Measurements from ENCODE around the gene TRDMT1. TPM values are rescaled to one million over a fixed set of nuclear protein-coding genes. Genes with fewer than 3 reads are reported as not detected.
A peak's percentile ranks its signal among the peaks of the same experiment; 100 is the strongest.

TRDMT1 gene
- polyA plus RNA-seq, 10 donors, result 6.5 to 11.3 (median 8.9) TPM

DNA sequence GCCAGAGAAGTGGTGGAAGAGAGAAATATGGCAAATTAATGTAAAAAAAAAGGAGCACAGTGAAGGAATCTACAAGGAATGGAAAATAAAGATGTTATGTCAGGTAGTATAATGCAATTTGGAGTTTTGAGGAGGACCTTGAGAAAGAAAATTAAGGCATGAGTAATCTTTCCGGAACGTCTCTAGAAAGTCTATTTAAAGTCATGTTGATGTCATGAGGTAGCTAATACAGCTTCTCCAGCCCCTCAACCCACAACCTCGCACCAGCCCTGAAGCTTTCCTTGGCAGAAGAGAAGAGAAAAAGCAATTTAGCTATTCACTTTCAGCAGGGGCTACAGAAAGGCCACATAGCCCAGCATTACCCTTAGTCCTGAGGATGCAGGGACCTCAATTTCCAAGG is 22.5 kb downstream of the TRDMT1 start:
- DNase-seq, result peak in 1 of 3 donors; percentile 21

- no peak for DNase-seq
Measured at GRCh38 chr10:17178006-17178405, 23.5 kb downstream of the TRDMT1 start.

DNA sequence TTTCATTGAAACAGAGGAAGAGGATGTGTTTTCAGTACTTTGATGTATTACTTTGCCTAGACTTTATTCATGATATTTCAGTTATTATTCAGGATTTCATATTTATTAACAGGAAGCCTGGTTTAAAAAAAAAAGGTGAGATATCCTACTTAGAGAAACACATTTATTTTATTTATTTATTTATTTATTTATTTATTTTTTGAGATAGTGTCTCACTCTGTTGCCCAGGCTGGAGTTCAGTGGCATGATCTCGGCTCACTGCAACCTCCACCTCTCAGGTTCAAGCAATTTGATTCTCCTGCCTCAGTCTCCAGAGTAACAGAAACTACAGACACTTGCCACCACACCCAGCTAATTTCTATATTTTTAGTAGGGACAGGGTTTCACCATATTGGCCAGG is 24.5 kb downstream of the TRDMT1 start:
- no peak for DNase-seq

DNA sequence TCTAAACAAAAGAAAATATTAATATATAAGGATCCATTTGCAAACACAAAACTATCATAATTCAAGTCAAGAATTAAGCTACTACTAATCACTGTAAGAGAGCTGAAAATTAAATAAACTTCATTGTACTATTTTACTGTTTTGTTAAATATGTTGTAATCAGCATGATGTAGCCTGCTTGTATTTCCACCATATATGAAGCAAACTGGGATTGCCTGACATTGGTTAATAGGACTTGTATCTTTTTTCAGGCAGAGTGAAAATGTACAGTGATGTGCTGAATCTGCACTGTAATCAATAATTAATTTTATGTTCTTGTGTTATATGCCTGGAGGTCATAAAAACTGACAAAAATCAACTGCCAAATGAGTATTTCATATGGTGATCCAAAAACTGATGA is 25.4 kb downstream of the TRDMT1 start:
- no peak for DNase-seq

DNA sequence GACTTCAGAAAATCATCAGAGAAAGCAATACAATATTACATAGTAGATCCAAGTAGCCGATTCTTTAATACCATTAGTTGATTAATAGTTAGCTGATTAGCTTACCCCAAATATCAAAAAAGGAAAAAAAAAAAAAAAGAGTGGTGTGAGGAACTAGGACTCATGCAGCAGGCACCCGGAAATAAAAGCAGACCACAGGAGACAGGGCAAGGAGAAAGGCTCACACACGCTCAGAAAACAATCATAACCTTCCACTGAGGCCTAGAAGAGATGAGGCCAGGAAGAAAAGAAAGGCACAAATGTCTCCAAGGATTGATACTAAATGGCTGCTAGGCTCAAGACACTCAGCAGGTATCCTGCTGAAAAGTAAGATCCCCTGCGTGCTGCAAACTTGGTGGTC is 25.9 kb downstream of the TRDMT1 start:
- DNase-seq, result no peak

- DNase-seq, result no peak
Measured at GRCh38 chr10:17174626-17175025, 26.8 kb downstream of the TRDMT1 start.

GRCh38 chr10:17171141-17171641 is 30.3 kb downstream of the TRDMT1 start:
- DNase-seq, result no peak

GRCh38 chr10:17169803-17170202 is 31.7 kb downstream of the TRDMT1 start:
- DNase-seq, result no peak

- no peak for DNase-seq
Measured at GRCh38 chr10:17166699-17167098, 34.8 kb downstream of the TRDMT1 start.

- DNase-seq, result no peak
Measured at GRCh38 chr10:17162828-17163227, 38.6 kb downstream of the TRDMT1 start.

DNA sequence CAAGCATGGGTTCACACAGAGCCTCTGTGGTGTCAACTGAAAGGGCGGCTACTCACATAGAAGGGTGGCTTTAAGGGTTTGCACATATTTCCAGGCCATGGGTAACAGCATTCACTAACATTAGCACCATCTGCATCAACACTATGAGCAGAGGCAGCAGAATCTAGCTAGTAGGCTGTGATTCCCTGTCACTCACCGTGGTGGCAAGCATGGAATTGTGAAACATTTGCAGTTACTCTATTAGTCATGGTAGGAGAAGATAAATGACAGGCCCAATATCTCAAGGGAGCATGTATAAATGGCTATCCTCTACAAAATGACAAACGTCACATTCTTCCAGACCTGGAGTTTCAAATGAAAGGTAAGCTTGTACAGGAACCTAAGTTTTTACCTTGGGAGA is 39.7 kb downstream of the TRDMT1 start:
- no peak for DNase-seq

DNA sequence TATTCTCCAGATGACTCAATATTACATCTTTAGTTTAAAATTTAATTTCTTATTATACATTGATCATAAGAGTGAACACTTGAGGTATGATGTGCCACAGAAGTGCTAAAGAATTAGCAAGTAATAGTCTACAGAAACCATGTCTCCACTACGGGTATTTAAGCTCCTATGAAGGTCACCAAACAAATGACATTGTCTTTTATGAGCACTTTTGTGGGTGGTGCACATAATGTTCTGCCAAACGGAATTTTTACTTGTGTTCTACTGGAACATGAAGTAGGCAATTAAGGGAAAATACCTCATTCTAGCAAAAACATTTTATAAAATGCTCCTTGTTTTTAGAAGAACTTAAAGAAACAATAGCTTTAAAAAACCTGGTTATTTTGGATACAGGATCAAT is 44.4 kb downstream of the TRDMT1 start:
- DNase-seq, result no peak

DNA sequence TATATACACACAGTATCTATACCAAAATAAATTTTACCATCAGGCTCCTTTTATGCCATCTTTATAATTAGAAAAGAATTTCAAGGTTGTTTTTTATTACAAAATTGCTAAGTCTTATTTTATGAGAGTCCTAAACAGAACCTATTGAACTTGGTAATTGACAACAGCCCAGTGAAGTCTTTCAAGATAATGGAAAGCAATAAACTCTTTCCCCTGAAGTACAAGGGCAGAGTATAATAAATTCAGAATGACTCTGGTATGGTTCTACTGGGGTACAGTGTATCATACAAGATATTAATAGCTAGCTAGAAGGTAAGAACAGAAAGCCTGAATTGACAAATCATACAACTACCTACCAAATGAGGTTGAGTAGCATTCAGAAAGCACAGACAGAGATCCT is 45.6 kb downstream of the TRDMT1 start:
- no peak for DNase-seq

DNA sequence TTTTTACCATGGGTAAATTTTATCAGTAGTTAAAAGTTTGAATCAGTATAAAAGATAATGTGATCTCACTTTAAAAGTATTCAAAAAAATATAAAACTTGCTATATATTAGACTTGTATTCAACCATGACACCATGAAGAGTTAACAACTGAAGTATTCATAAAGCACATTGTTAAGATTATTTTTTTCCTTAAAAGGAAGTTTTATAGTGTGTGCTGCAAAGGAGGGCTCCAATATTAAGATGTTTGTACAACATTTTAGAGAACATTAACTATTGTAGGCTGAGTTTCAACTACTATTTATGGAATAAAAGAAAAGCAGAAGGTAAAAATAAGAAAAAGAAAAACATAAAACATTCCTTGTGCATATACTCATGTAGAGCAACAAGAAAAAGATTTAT is 47.4 kb downstream of the TRDMT1 start:
- no peak for DNase-seq

DNA sequence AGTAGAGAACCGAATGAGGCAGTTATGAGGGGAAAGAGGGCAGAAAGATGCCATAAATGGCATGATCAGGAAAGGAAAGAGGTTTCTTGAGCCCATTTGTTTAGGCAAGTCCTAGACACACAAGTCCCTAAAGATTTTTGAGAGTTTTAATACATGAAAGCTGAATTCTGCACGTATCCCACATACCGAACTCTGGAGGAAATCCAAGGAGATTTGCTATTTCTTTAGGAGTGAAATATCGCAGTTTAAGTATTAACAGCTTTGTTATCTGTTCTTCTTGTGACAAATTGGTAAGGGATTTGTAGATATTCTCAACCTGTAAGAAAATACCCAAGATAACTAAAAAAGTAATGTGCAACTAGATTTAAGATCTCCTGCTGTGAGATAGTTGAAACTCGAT is 48.2 kb downstream of the TRDMT1 start:
- peak in 1 of 3 donors; percentile 17 for DNase-seq

DNA sequence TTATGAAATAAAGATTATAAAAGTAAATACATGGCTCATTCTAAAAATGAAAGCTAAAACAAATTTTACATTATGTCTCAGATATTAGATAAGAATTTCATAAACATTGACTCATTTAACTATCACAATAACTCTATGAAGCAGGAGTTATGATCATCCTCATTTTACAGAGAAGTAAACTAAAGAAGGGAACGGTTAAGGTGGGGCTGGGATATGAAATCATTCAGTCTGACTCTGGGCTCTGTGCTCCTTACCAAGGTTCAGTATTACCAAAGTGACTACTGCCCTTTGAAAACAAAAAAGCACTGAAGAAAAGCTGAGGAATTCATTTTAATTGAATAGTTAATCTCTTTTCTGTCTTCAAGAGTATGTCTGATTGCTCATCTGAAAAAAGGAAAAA is 49.8 kb downstream of the TRDMT1 start:
- no peak for DNase-seq

GRCh38 chr10:17147884-17148489 is 53.5 kb downstream of the TRDMT1 start:
- no peak for DNase-seq

DNA sequence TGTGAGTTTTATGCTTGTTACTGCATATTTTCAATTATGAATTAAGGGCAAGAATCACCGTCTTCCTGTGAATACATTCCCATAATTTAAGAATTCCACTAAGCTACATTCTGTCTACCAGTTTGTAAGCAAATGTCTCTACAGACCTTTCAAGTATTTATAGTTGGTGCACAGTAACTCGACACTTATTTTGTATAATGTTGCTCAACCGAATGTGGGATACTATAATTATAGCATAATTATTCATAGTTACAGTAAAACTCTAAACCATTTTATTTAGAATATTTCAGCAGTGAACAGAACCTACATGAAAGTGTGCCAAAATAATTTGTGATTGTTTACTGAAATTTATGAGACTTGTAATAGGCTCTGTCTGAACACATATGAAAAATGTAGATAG is 54.6 kb downstream of the TRDMT1 start:
- no peak for DNase-seq

DNA sequence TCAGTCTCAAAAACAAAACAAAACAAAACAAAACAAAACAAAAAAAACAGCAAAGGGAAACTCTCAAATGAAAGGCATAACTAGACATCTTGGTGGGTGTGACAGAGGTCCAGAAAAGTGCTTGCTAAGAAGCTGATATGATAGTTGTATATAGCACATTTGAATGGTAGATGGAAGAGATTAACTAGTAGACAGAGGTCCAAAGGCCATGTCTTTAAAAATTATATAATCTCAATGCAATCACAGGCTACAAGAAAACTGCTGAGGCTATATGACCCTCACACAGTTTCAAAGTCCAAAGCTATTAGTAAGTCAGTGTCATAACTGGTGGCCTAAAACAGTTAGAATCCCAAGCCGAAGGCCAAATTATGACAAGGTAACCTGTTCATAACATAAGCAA is 56.2 kb downstream of the TRDMT1 start:
- no peak for DNase-seq

DNA sequence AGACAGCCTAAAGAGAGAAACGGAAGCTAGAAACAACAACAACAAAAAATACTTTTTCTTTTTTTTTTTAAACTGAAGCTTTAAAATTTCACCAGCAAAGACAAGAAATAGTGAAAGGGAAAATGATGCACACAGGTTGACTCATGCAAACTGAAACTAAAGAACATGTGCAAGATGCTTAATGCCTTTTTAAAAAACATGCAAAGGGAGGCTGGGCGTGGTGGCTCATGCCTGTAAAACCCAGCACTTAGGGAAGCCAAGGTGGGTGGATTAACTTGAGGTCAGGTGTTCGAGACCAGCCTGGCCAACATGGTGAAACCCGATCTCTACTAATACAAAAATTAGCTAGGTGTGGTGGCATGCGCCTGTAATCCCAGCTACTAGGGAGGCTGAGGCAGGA is 56.7 kb downstream of the TRDMT1 start:
- no peak for DNase-seq

DNA sequence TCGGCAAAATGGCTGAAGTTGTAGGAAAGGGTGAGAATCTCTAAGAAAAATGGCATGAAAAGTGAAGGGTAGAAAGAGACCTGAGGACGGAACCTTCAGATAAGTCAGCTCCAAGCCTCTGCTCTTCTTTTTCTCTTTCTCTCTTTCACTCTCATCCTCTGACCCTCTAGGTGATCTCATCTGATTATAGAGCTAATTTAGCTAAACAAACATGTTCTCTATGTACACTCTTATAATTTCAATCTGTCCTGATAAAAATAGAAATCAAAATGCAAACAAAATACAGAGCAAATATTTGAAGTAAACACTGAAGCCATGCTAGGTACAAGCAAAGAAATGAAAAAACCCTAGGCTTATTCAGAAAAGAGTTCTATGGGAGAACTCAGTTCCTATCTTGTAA is 57.4 kb downstream of the TRDMT1 start:
- DNase-seq, result no peak

GRCh38 chr10:17143055-17143690 is 58.3 kb downstream of the TRDMT1 start:
- DNase-seq, result no peak

- DNase-seq, result no peak
Measured at GRCh38 chr10:17141504-17142229, 59.8 kb downstream of the TRDMT1 start.
